Measurements from ENCODE around the gene SCFD2.
"Not testable (repeated sequence)": the region's sequence is repeated elsewhere in the genome, so short reads cannot be mapped to it uniquely, and the experiment has no call there.

SCFD2 gene

GRCh38 chr4:52993771-52994170 lies 372.1 kb downstream of the SCFD2 start:
- TF ChIP-seq CTCF (IDR thresholded peaks at IDR 0.05; ENCODE audit: low read depth, low read length) = no peak
- H3K4me3 ChIP-seq (ENCODE audit: low read depth, low read length) = no peak overlapping the region
- H3K27me3 ChIP-seq = no peaks in the 10 kb centered on the region
- no peak for DNase-seq
- peaks cover 34% of the 10 kb centered on the region for H3K4me1 ChIP-seq
- H3K36me3 ChIP-seq = no peaks in the 10 kb centered on the region
- H3K9me3 ChIP-seq = no peaks in the 10 kb centered on the region

GRCh38 chr4:52992551-52992950 lies 373.3 kb downstream of the SCFD2 start:
- H3K4me3 ChIP-seq (ENCODE audit: low read depth, low read length); H3K9me3 ChIP-seq; H3K27me3 ChIP-seq; H3K36me3 ChIP-seq; DNase-seq: not testable (repeated sequence)
- peaks cover 39% of the 10 kb centered on the region for H3K4me1 ChIP-seq

GRCh38 chr4:52991472-52991871 lies 374.4 kb downstream of the SCFD2 start:
- DNase-seq = no peak
- TF ChIP-seq CTCF (IDR thresholded peaks at IDR 0.05; ENCODE audit: low read depth, low read length) = no peak

GRCh38 chr4:52990706-52991105 lies 375.2 kb downstream of the SCFD2 start:
- no peak for TF ChIP-seq CTCF (IDR thresholded peaks at IDR 0.05; ENCODE audit: low read depth, low read length)
- Histone ChIP-seq H3K9me3 (no peaks in the 10 kb centered on the region), H3K36me3 (no peaks in the 10 kb centered on the region), H3K27me3 (no peaks in the 10 kb centered on the region), H3K4me1 (peaks cover 26% of the 10 kb centered on the region), H3K4me3 (ENCODE audit: low read depth, low read length) (no peak overlapping the region)
- no peak for DNase-seq

More at GRCh38 chr4:52991472-52991871, 374.4 kb downstream of the SCFD2 start:
- Histone ChIP-seq H3K4me3 (ENCODE audit: low read depth, low read length) (no peak overlapping the region), H3K9me3 (no peaks in the 10 kb centered on the region), H3K27me3 (no peaks in the 10 kb centered on the region), H3K4me1 (peaks cover 34% of the 10 kb centered on the region), H3K36me3 (no peaks in the 10 kb centered on the region)

GRCh38 chr4:52989865-52990264 lies 376.0 kb downstream of the SCFD2 start:
- no peak for TF ChIP-seq CTCF (IDR thresholded peaks at IDR 0.05; ENCODE audit: low read depth, low read length)
- Histone ChIP-seq H3K4me3 (ENCODE audit: low read depth, low read length) (no peak overlapping the region), H3K4me1 (peaks cover 24% of the 10 kb centered on the region), H3K9me3 (no peaks in the 10 kb centered on the region), H3K27me3 (no peaks in the 10 kb centered on the region), H3K36me3 (no peaks in the 10 kb centered on the region)
- no peak for DNase-seq

GRCh38 chr4:52987392-52988056 lies 378.3 kb downstream of the SCFD2 start:
- DNase-seq = no peak
- H3K36me3 ChIP-seq = no peaks in the 10 kb centered on the region
- no peaks in the 10 kb centered on the region for H3K27me3 ChIP-seq
- no peak overlapping the region for H3K4me3 ChIP-seq (ENCODE audit: low read depth, low read length)
- no peak for TF ChIP-seq CTCF (IDR thresholded peaks at IDR 0.05; ENCODE audit: low read depth, low read length)
- H3K9me3 ChIP-seq = no peaks in the 10 kb centered on the region
- peaks cover 29% of the 10 kb centered on the region for H3K4me1 ChIP-seq
